ENCODE data around the gene EXOC3.

EXOC3 gene

DNA sequence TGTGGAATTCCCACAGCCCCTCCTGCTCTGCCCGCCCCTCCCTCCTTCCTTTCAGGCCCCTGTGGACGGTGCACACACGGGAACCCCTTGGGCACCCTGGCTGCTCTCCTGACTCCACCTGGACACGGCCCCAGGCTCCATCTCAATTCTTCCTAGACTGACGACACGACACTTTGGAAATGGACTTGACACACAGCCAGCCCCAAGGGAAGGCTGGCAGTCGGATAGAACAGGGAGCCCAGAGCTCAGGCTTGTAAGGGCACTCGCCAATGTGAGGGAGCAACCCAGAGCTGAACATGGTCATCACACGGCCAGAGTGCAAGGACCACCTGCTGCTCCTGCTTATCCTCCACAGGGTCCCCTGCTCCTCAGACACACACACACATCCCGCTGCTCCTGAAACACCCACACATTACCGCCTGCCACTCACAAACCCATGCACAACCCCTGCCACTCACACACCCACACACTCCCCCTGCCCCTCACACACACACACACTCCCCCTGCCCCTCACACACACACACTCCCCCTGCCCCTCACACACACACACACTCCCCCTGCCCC, 72.4 kb downstream of the EXOC3 start:
- no peak overlapping the region for H3K9ac ChIP-seq (ENCODE audit: low read depth, low read length)
- H3K36me3 ChIP-seq (ENCODE audit: control insufficient read depth, insufficient read depth, low read length): no peaks in the 10 kb centered on the region
- no peak overlapping the region for H3K4me3 ChIP-seq (ENCODE audit: low read depth, low read length)
- no peaks in the 10 kb centered on the region for H3K9me3 ChIP-seq (ENCODE audit: control insufficient read depth, insufficient read depth, low read length)
- no peaks in the 10 kb centered on the region for H3K27me3 ChIP-seq (ENCODE audit: control insufficient read depth, insufficient read depth, low read length)
- no peaks in the 10 kb centered on the region for H3K4me1 ChIP-seq (ENCODE audit: control insufficient read depth, insufficient read depth, low read length)

DNA sequence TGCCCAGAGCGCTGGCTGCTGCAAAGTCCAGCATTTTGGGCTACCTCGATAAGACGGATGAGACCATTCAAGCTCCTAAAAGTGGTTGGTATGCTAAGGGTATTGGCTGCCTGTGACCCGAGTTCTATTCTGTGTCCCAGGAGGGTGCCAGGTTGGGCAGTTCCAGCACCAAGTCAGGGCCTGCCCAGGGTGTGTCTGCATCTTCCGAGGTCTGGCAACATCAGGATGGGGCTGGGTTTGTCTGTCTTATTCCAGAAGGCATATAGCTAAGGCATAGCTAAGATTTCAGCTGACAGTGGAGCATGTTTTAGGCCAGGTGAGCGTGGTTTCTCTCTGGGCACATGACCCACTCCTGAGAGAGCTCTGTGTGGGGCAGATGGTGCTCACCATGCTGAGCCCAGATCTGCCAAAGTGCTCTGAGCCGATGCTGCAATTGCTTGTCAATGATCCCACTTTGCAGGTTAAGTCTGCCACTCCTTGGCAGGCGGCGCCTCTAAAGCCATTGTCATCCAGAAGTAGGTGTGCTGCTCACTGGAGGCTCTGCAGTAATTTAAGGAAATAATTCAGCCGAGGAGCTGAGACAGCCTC, 73.5 kb downstream of the EXOC3 start:
- no peak overlapping the region for H3K4me3 ChIP-seq (ENCODE audit: low read depth, low read length)
- no peaks in the 10 kb centered on the region for H3K27me3 ChIP-seq (ENCODE audit: control insufficient read depth, insufficient read depth, low read length)
- H3K36me3 ChIP-seq (ENCODE audit: control insufficient read depth, insufficient read depth, low read length): no peaks in the 10 kb centered on the region
- no peaks in the 10 kb centered on the region for H3K9me3 ChIP-seq (ENCODE audit: control insufficient read depth, insufficient read depth, low read length)
- no peaks in the 10 kb centered on the region for H3K4me1 ChIP-seq (ENCODE audit: control insufficient read depth, insufficient read depth, low read length)
- H3K9ac ChIP-seq (ENCODE audit: low read depth, low read length): no peak overlapping the region
